LNCAP (cell line): ENCODE measurements around the gene ZSCAN18.

Experiments
- CTCF ChIP-seq: fragments of 450-650 bp; IDR thresholded peaks from 2 replicates; pipeline ENCODE4 v1.5.1; 2017; ENCODE audit warnings: mild to moderate bottlenecking

The ZSCAN18 gene

GRCh38 chr19:58059003-58059670 lies 38.9 kb downstream of the ZSCAN18 start, which contains the start of gene ZNF135:
Gene ZNF135 (plus strand): TSS chr19:58059282. CDS start chr19:58060003, 721 bp downstream.
- TF ChIP-seq CTCF = no peak

- no peak for TF ChIP-seq CTCF
These were observed 39.6 kb downstream of the ZSCAN18 start for GRCh38 chr19:58058467-58058866.

- TF ChIP-seq CTCF = no peak
These were observed 41.2 kb downstream of the ZSCAN18 start for GRCh38 chr19:58056861-58057260.

- no peak for TF ChIP-seq CTCF
These were observed 41.8 kb downstream of the ZSCAN18 start for GRCh38 chr19:58056261-58056660.

- no peak for TF ChIP-seq CTCF
These were observed 42.8 kb downstream of the ZSCAN18 start for GRCh38 chr19:58054901-58055874.

- no peak for TF ChIP-seq CTCF
These were observed 44.4 kb downstream of the ZSCAN18 start for GRCh38 chr19:58053480-58054156.

- TF ChIP-seq CTCF = no peak
These were observed 45.8 kb downstream of the ZSCAN18 start for GRCh38 chr19:58052256-58052655.
